GM19395 (cell line): Measurements from ENCODE around the gene AOC1.
A peak's percentile ranks its signal among the peaks of the same experiment; 100 is the strongest.
"Not testable (repeated sequence)": the region's sequence is repeated elsewhere in the genome, so short reads cannot be mapped to it uniquely, and the experiment has no call there.

Experiments
- ATAC-seq: cut with Tn5 transposase; IDR thresholded peaks from one replicate; pipeline ENCODE4 v1.9.1; 2021; ENCODE audit warnings: mild to moderate bottlenecking, moderate library complexity; ENCODE audit not compliant: unreplicated experiment

The AOC1 gene

GRCh38 chr7:150891740-150892139 is 39.4 kb downstream of the AOC1 start:
- ATAC-seq: no peak

GRCh38 chr7:150895809-150896208 is 43.5 kb downstream of the AOC1 start:
- no peak for ATAC-seq

DNA sequence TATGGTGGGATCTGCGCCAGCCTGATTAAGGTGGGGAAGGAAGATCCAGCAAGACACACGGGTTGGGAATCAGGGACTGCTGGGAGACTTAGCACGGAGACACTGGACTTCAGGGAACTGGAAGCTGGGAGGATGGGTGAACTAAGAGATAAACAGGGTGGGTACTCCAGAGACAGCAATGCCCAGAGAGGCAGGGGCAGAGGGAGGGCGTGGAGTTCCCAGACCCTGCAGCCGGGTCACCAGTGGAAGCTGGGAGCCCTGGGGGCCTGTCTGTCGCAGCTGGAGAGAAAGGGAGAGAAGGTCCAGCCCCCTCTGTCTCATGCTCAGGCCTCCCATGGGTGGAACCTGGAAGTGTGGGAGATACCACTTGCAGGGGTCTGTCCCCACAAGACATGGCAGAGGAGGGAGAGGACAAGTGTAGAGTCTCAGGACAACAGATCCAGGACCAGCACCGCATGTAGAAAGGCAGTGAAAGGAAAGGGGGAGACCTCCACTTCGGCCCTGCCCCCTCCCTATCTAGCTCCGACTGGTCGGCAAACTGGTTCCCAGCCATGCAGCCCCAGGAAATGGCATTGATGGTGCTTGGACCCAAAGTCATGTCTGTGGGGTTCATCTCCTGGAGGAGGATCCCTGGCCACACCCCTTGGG is 44.4 kb downstream of the AOC1 start:
- no peak for ATAC-seq

DNA sequence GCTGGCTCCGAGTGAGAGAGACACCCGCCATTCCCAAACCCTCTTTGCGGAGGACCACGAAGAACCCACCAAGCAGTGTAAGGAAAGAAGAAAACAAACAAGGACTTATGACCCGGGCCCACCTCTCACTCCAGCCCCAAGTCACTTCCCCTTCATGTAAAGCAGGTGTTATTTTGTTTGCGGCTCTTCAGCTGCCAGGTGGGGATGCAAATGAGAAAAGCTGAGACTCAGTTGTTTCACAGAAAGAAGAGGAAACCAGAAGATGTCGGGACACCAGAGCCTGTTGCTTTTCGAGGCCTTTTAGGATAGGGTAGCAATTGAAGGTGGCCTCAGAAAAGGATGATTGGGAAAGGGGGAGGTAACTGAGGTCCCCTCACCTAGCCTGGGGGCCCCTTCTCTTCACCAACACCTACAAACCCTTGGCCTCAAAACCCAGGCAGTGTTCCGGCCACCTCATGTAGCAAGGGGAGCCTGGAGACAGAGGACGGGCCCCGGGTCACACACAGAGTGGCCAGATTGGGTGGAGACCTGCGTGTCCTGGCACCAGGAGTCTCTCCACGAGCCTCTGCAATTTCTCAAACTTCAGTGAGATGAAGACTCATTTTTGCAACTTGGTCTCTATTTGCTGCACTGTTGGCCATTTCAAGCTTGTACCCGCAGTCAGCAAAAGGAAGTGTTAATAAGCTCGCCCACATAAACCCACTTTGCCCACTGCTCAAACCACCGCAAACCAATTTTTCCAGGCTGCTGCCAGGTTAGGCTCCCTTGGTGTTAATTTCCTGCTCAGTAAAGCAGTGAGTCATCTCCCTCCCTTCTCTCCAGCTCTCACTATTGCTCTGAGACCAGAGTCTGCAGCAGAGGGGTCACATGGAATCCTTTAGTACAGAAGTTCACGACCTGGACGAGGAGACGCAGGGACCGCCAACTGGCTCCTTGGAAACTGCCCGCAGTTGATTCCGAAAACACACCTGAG is 45.5 kb downstream of the AOC1 start:
- ATAC-seq: peak; percentile 66

GRCh38 chr7:150898475-150899011 is 46.2 kb downstream of the AOC1 start:
- ATAC-seq: peak; percentile 78

DNA sequence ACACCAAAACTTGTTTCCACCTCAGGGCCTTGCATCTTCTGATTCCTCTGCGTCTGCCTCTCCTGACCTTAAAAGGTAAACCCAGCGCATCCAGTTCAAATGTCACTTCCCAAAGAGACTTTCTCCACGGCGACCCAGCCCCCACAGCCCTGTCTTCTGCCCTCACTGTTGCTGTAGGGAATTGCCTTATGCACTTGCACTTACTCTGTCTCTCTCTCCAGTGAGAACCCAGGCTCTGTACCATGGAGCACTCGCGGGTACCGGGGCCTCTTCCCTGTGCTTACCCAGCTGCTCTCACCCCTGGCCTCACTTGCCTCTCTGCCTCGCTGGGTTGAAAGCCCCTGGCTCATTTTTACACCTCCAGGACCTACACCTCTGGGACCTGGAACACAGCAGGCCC is 48.4 kb downstream of the AOC1 start:
- ATAC-seq: no peak

- no peak for ATAC-seq
Observed at GRCh38 chr7:150901160-150902035, 49.1 kb downstream of the AOC1 start.

GRCh38 chr7:150902078-150903033 is 50.0 kb downstream of the AOC1 start:
- no peak for ATAC-seq

DNA sequence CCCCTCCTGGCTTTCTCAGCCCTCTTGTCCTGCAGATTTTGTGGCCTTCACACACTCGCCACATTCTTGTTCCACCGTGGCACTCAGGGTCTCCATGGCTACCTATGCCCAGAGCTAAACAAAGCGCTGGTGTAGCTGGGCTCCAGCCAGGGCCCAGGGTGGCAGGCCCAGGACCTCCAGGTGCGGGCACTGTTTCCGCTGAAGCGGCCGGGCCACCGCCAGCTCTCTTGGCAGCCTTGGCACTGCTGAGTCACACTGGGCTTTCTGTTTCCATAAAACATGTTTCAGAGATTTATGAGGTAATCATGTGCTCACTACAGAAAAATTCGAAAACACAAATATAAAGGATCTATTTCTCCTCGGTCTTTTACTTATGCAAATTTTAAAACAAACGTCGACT is 51.3 kb downstream of the AOC1 start:
- no peak for ATAC-seq

- no peak for ATAC-seq
Observed at GRCh38 chr7:150904011-150904909, 51.9 kb downstream of the AOC1 start.

DNA sequence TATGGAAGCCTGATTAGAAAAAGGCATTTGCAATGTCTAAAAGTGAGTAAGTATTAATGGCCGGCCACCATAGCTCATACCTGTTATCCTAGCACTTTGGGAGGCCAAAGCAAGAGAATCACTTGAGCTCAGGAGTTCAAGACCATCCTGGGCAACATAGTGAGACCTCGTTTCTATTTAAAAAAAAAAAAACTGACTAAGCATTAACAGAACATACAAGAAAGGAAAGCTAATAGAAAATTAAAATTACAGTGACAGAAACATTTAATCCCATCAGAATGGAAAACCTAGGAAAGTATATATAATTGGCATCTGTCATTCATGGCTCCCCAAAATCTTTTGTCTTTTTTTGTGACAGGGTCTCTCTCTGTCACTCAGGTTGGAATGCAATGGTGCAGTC is 55.9 kb downstream of the AOC1 start:
- no peak for ATAC-seq

GRCh38 chr7:150909200-150909995 is 57.1 kb downstream of the AOC1 start:
- no peak for ATAC-seq

DNA sequence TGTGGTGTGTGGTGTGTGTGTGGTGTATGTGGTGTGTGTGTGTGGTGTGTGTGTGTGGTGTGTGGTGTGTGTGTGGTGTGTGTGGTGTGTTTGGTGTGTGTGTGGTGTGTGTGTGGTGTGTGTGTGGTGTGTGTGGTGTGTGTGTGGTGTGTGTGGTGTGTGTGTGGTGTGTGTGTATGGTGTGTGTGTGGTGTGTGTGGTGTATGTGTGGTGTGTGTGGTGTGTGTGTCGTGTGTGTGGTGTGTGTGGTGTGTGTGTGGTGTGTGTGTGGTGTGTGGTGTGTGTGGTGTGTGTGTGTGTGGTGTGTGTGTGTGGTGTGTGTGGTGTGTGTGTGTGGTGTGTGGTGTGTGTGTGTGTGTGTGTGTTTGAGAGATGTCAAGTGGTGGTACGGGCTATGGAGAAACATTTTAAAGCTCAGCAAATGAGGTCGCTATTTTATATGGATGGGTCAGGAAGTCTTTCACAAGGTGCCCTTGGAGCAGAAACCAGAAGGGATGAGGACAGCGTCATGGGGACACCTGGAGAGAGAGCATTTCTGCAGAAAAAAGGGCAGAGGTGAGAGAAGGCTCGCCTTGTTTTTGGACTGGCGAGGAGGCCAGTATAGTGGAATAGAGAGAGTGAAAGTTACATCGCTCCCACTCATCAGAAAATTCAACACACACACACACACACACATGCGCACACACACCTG is 58.1 kb downstream of the AOC1 start:
- ATAC-seq: not testable (repeated sequence)

DNA sequence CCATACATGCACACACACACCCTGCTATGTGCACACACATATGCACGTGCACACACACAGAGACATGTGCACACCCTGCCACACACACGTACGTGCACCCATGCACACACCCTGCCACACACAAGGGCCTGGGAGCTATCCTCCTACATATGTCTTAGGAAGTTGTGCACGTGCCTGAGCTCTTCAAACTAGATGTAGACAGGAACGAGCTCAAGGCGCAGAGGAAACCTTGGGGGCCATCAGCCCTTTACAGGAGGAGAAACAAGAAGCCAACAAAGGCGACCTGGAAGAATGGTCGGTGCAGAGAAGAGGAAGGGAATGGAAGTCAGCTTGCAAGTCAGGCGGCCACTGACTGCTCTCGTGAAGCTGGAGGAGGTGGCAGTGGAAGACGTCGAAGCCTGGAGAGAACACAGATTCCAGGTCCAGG is 58.7 kb downstream of the AOC1 start:
- no peak for ATAC-seq
